NK-92 (cell line): ENCODE results near the gene BCORL1.

ENCODE experiments used
- DNase-seq: peaks from one replicate; lab custom pipeline; 2025; ENCODE audit not compliant: unreplicated experiment; lab: John Stamatoyannopoulos, UW

The BCORL1 gene

DNA sequence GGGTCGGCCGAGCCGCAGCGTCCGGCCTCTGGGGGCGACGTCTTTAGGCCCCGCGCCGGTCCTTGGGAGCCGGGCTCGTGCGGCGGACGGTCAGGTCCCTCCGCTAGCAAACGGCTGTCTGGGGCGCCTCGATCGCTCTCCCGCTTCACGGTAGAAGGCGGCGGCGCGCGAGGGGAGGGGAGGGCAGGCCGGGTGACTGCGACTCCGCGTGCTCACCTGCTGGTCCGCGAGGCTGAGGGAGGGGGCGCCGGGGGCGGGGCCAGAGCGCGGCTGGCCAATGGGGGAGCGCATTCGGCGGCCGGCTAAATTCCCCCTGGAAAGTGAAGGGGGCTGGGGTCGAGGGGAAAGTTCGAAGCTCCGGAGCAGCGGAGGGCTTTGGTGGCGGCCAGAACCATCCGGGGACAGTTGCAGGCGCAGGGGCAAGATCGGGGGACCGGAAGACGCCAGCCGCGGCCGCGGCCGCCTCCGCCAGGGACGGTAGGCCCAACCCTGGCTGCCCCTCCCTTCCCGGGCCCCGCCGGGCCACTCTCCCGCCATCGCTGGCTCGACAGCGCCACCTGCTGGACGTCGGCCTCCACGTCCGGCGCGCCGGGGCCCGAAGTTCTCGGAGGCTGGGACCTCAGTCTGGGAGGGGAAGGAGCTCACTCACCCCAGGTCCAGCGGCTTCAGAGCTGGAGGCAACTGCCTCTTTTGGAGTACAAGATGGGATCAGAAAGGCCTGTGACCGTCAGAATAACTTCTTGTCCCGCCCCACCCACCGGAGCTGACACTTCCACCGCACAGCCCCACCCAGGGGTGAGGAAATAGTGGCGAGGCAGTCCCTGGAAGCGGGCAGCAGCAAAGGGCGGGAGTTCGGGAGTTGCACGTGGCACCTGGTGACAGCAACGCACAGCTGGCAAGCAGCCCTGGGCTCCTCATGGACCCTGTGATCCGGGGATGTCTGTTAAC is 78.0 kb downstream of the BCORL1 start:
- no peak for DNase-seq

DNA sequence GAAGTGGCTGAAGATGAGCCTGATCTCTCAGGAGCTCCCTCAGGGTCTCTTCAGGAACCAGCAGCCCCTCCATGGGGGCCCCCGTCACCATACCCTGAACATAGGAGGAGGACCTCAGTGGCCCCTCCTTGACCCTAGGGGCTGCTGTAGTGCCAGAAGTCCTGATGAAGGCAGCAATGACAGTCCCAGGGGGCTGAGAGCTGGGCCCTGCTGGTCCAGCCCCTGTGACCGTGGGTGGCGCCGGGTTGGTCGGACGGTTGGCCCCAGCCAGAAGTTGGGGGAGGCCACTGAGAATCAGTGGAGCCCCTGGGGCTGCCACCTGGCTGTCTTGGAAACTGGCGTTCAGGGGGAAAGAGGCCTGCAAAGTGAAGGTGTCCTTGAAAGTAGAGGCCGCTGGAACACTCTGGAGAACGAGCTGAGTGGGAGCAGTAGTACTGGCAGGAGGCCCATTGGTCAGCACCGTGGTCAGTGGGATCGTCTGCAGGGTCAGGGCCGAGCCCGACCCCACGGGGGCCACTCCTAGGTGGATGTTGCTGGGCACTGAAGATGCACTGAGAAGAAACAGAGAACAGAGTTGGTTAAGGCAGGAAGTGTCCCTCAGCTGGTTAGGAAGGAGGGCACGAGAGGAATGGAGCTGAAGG is 84.7 kb downstream of the BCORL1 start:
- no peak for DNase-seq

DNA sequence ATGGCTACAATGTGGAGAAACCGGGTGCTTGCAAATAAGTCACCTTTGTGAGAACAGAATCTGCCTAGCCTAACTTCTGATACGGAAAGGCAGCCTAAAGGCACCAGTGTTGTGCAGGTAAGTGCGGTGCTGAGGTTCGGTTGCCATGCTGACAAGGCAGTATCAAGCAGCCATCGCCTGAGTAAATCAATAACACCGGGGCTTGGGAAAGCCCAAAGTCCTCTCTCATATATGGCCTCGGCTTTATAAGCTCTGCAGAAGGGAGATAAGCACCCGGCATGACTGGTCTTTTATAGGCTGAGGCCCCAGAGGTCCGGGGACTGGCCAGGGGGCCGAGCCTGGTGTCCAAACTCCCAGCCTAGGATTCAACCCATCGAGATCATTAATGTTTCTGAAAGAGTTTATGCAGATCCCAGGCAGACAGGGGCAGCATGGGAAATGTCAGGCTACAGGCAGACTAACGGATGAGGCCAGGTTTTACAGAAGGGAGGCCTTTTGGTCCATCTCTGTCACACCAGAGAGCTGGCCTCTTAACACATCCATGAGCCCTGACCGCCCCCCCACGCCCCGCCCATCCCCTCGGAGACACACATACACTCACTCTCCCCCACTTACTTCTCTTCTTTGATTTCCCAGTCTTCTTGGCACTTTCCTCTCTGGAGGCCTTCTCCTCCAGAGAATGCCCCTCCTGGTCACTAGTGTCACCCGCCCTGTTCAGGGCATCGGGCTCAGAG is 89.3 kb downstream of the BCORL1 start:
- DNase-seq, result no peak

DNA sequence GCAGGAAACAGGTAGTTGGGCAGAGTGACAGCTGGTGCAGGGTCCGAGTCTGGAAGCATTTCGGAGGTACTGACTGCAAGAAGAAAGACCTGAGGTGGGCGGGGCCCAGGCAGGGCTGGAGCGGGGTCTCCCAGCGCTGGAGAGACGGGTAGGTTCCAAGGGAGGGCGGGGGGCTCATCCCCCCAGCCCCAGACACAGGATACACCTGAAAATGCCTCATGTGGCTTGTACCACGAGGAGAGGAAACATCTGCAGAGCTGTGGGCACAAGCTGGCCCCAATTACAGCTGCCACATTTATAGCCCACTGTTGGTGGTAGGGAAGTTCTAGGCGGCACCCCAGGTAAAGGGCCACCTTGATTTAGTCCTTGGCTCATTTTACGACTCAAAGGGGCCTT is 89.9 kb downstream of the BCORL1 start:
- no peak for DNase-seq

DNA sequence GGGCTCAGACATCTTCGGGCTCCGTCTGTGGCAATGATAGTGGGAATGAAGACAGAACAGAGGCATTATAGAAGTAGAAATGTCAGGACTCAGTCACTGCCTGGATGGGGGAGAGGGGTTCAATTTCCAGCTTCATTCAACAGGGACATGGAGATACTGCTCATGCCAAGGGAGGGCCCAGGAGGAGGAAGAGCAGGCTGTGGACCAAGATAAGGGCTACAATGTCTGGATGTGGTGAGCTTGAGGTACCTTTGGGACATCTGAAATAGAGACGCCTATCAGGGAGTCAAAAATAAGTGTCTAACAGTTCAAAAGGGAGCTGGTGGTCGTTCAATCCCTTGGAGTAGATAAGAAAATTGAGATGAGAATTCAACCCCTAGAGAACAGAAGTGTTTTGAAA is 93.3 kb downstream of the BCORL1 start:
- no peak for DNase-seq

DNA sequence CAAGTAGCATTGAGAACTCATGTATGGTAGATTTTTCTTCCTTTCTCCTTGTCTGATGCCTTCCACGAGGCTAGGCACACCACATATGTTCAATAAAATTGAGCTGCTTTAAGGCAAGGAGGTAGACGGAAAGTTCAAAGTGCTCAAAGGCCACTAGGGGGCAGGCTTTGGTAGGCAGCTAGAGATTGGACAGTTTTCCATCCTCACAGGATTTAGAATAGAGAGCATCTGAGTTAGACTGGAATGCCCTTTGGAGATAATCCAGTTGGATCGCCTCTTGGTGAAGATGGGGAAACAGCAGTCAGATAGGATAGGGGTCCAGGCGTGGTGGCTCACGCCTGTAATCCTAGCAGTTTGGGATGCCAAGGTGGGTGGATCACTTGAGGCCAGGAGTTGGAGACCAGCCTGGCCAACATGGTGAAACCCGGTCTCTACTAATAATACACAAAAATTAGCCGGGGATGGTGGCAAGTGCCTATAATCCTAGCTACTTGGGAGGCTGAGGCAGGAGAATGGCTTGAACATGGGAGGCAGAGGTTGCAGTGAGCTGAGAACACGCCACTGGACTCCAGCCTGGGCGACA is 97.5 kb downstream of the BCORL1 start:
- DNase-seq, result no peak

DNA sequence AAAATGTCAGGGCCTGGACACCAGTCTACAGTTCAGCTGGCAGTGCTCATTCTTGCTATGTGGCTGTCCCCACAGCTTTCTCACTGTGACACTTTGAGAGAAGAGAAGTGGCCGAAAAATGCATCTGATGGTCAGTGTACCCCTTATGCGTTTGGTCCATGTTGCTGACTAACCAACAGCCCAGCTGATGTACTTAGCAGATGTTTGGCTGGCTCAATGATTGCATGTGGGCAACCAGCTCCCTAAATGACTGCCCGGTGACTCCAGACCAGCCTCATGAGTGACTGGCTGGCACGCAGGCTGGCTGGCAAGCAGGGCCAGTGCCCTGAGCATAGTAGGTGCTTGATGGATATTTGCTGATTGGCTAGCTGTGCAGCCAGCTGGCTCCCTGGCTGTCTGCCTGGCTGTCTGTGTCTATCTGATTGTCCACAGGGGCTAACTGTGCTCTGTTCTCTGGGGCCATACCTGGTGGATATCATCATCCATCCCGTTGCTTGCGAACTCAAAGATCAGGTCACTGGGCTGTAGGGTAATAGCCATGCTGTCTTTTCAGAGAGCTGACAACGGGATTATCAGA is 98.4 kb downstream of the BCORL1 start:
- no peak for DNase-seq

DNA sequence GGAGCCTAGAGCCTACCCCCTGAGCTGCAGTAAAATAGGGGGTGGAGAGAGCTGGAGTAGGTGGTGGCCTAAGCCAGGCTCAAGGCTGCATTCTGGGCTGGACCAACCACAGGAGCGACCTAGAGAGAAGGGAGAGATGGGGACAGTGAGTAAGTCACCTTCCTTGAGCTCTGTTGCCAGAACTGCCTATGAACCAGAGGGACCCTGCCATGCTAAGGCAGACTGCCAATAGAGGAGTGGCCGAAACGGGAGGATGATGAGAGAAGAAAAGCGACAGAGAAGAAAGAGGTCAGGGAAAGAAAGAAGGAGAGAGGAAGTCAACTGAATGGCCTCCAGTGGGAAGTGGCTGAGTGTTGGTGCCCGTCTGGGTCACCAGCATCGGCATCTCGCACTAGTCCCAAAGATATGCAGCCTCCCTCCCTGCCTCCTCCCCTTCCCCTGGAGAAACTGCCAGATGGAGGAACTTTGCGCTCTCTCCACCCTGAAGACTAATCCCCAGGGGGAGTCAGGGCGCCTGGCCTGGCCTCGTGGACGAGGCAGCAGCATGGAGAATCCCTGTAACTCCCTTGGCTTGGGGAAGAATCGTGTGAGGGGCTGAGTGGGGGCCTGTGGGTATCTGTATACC is 99.1 kb downstream of the BCORL1 start:
- no peak for DNase-seq

DNA sequence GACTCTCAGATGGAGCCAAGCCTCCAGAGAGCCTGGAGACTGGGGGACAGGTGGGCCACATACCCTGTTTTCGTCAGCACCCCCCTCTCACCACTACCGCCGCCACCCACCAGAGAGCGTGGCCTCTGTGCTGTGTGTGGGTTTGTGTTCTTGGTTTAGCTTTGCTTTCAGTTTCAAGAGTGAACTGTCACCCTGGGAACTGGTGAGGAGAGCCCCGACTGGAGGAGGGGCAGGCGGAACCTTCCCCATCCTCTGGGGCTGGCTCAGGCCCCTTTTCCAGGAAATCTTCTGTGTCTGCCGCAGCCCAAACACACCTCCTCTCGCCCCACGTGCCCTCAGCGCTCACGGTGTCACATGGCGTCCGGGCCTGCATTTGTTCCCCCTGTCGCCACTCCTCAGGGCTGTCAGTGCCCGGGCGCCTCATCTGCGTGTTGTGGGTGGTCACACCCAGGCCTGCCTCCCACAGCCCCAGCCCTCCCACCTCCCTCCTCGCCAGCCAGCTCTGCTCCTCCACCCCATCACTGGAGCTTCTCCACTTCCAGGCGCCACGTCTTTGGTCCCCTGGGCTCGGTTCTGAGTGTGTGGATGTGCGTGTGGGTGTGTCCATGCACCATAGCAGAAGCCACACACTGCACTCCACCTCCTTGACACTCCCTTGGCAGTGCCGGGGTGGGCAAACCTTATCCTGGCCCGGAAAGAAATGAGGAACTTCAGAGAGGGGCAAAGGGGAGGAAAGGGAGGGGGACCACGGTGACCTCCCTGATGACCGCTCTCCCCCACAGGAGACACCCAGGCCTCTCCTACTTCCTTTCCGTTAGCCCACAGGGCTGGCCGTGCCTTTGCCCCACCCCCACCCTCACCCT is 100.0 kb downstream of the BCORL1 start:
- no peak for DNase-seq

DNA sequence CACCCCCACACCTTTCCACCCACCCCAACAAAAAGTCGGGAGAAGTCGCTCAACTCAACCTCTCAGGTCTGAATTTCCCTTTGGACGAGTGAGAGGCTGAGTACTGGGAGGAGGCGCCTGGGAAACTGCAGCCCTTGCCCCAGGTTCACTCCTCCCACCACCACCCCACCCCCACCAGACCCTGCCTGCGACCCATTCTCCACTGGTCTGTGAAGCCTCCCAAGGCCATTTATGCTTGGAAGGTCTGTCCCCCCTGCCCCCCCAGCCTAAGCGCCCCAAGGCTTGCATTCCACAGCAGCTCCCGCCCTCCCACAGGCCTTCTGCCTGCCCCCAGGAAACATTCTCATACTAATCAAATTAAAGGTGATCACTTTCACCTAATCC is 100.7 kb downstream of the BCORL1 start:
- no peak for DNase-seq

DNA sequence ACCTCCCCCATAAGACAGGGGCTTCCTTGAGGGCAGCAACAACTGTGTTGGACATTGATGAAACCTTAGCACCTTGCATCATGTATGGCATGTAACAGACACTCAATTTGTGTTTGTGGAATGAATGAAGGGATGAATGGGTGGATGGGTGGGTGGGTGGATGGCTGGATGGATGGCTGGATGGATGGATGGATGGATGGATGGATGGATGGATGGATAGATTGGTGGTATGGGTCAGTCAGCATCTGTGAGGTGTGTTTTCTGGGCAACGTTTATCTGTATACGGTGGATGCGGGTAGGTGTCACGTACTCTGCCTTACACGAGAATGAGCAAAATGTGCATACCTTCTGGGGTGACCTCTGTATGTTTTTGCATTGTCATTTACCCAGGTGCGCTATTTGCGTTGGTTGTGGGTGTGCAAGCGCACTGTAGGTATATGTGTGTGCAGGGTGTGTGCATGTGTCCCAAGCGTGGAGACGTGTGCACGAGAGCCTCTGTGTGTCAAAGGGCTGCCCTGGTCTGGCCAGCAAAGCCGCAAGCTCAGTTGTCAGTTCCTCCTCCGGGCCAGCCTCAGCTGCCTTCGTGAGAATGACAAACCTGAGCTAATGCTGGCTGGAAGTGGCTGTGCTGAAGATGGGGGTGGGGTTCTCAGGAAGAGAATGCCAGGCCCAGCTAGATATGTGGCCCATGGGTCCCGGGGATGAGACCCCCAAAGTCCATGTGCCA is 101.4 kb downstream of the BCORL1 start:
- no peak for DNase-seq

DNA sequence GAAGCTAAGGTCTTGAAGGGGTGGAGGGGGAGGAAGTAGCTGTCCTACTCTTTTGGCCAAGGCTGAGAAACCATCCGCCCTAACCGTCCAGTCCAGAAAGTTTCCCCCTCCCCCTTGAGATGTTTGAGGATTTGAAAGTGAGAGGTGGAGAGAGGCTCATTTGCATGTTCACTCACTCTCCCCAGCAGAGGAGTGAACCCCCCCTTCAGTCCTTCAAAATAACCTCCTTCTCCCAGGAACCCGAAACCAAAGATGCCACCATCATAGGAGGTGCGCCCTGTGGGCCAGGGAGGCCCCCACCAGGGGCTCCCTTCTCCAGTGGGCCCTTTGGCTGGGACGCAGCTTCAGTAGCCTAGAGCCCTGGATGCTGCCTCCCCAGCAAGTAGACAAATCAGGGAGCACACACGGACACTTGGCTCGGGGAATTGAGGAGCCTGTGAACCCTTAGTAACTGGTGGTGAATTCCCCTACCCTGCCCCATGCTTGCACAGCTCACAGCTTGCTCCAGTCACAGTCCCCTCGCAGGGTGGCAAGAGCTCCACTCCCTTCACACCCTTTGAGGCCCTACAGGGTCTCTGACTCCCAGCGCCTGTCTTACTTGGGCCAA is 102.3 kb downstream of the BCORL1 start:
- no peak for DNase-seq

DNA sequence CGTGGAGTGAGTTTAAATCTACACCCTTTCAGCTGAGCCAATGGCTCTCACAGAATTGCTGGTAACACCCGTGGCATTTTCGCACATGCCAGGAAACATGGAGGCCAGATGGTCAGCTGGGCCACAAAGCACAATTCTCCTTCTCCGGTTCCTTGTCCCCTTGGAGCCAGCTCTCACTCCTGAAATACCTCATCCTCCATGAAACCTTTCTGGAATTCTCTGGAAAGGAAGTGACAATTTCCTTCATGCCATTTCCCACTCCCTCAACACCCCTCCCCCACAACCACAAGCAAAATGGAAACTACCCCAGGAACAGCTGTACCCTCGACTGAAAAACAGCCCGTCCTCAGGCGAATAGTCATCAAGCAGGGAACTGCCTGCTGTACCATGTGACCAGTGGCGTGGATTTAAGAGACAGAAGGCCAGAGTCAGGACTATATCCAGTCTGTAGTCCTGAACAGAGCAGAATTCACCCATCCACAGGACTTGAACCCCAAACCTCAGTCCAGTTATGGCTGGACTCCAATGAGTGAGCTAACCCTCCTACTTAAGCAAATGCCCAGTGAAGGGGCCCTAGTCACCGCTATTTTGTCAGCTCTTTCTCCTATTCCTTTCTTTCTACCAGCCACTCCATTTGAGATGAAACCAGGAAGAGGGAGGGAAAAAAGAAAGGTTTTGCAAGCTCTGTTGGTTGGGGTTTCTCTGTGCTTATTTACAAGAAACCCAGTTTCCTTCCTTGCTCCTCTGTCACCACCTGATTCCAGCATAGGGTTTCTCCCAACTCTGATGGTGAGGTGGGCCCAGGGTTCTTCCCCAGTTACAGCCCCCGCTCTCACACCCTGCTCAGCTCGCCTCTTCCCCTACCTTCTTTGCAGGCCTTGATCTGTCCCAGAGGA is 103.4 kb downstream of the BCORL1 start:
- no peak for DNase-seq

DNA sequence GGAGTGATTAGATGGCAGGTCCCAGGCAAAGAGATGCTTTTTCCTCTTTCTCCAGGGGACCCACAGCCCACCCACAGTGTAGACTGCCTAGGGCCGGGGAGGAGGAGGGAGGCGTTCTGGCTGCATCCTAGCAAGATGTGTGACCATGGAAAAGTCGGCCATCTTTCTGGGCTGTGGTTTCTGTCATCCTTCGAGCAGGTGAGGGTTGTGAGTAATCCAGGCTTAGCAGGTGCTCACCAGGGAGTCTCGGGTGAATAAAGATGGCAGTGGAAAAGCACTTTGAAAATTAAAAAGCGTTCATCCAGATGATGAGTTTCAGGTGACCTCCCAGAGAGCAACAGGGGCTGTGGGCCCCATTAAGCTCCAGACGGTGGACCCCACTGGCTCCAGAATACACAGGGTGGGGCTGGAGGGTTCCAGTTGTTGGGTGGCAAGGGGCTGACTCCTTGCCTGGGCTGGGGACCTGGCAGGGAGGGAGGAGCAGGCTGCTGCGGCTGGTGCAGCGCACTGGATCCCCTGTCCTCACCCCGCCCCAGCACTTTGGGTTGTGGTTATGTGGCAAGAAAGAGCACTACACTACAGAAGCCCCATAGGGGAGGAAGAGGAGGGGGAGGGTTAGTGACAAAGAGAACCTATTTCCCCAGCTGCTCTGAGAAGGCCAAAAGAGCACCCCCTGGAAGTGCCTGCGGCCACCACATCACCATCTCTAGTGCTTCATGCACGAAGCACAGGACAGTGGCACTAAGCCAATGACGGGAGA is 104.2 kb downstream of the BCORL1 start:
- no peak for DNase-seq

DNA sequence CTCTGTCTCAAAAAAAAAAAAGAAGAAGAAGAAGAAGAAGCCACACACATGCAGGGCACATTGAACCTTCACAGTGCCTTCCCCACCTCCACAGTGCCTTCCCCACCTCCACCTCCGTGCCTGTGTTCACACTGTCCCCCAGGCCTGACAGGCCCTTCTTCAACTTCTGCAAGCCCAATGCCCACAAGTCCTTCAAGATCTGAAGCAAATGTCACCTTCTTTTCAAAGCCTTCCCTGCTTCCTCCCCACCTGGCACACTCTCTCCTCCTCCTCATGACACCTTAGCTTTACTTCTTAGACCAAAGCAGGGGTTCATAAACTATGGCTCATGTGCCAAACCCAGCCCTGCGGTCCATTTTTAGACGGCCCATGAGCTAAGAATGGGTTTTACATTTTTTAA is 107.9 kb downstream of the BCORL1 start:
- DNase-seq, result no peak

DNA sequence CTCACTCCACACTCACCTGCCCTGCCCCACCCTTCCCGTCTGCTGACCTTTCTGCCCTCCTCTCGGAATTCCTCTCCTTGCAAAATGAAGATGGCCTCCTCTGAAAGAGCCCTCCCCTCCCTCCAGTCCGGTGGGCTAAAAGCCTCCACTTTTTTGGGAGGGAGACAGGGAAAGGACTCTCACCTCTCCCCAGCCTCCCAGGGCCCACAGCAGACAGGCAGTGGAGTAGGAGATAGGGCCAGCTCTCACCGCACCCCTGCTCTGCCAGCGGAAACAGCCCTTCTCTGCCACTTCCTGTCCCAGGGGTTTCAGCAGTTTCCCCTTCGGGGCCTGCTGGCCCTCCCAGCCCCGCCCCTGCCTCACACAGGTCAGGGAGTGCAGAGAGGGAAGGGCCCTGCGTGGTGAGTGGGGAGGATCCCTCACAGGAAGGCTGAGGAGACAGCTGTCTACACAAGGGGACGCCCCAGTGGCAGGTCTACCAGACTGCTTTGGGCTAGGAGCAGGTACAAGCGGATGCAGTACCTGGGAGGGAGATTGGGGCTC is 109.6 kb downstream of the BCORL1 start:
- DNase-seq, result peak; percentile 51

DNA sequence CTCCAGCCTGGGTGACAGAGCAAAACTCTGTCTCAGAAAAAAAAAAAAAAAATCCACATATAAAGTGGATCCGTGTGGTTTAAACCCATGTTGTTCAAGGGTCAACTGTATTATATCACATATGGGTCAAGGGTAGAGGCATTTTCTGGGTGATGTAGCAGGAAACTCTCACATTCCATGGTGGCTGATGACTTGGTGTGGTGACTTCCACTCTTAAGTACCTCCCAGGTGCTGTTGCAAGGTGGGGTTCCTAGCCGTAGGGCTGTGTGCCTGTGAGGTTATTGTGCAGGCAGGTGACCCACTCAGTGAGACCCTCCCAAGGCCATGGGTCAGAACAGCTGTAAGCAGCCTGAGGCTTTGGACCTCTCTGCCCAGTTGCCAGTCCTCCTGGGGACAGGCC is 110.8 kb downstream of the BCORL1 start:
- DNase-seq, result no peak
